NOMO-1 treated with DMSO at 0.1 percent for 48 hours (cell line): ENCODE measurements around the gene CA5A.

Experiments
- DNase-seq: peaks from one replicate; lab custom pipeline; 2025; ENCODE audit not compliant: unreplicated experiment; lab: John Stamatoyannopoulos, UW

CA5A gene

DNA sequence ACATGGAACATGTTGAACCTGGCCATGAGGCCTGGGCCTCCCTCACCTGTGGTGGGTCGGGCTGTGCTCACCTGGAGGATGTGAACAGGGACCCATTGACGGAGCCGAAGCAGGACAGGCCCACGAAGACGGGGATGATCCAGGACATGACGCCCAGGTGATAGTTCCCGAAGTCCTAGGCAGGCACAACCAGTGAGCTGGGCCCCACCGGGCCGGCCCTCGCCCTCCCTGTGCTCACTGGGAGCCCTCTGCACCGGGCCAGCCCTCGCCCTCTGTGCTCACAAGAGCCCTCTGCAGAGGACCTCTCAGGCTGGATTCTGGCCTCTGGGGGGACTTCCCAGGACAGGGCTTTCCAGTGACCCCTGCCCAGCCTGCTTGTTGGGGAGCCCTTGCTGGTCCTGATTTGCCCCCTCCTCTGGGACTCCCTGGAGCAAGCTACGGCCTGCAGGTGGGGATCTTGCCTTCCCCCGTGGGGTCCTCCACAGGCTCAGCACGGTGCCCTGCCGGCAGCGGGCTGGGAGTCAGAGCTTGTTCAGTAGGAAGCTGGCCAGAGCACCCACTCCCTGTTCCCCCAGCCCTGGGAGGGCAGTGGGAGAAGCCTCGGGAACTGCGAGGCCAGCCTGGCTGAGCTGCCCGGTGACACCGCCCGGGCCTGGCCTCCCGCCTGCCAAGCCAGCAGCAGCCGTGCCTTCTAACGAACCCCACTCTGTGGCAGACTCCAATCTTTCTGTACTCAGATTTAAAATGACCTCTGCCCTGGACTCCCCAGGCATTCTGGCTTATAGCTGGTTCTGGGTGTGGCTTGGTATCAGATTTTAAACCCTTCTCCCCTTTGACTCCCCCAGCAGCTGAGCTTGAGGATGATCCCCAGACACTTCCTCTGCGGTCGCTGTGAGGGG is 97.4 kb downstream of the CA5A start:
- no peak for DNase-seq
